Measurements from ENCODE around the gene ZNF808.
"Not testable (repeated sequence)": the region's sequence is repeated elsewhere in the genome, so short reads cannot be mapped to it uniquely, and the experiment has no call there.

ZNF808 gene

GRCh38 chr19:52558732-52559445 lies 31.4 kb downstream of the ZNF808 start:
- not testable (repeated sequence) for H3K27ac ChIP-seq (ENCODE audit: low read length); DNase-seq (ENCODE audit: low read depth, low spot score); H3K27me3 ChIP-seq (ENCODE audit: control insufficient read depth, insufficient read depth, low read length); H3K4me1 ChIP-seq (ENCODE audit: control insufficient read depth, insufficient read depth, low read length); H3K9me3 ChIP-seq (ENCODE audit: control insufficient read depth, insufficient read depth, low read length); H3K4me3 ChIP-seq (ENCODE audit: low read length)
- H3K36me3 ChIP-seq (ENCODE audit: control insufficient read depth, insufficient read depth, low read length) = peaks cover 15% of the 10 kb centered on the region; the same call in 1 of the 2 replicates
- WGBS (ENCODE audit: insufficient coverage, insufficient read length) = no CpG with 5 or more reads among the region's 5 CpGs

DNA sequence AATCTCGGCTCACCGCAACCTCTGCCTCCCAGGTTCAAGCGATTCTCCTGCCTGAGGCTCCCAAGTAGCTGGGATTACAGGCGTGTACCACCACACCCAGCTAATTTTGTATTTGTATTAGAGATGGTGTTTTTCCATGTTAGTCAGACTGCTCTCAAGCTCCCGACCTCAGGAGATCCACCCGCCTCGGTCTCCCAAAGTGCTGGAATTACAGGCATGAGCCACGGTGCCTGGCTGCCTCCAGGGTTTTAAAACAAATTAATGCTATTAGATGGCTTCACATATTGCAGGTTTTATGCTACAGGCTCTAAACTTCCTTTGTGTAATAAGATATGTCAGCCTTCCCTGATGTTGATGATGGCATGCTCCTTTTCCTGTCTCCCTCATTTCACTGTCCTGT lies 34.1 kb downstream of the ZNF808 start:
- H3K27me3 ChIP-seq (ENCODE audit: control insufficient read depth, insufficient read depth, low read length); H3K4me3 ChIP-seq (ENCODE audit: low read length); H3K9me3 ChIP-seq (ENCODE audit: control insufficient read depth, insufficient read depth, low read length); H3K27ac ChIP-seq (ENCODE audit: low read length); H3K36me3 ChIP-seq (ENCODE audit: control insufficient read depth, insufficient read depth, low read length); DNase-seq (ENCODE audit: low read depth, low spot score); H3K4me1 ChIP-seq (ENCODE audit: control insufficient read depth, insufficient read depth, low read length): not testable (repeated sequence)
- WGBS (ENCODE audit: insufficient coverage, insufficient read length) = no CpG with 5 or more reads among the region's 8 CpGs

DNA sequence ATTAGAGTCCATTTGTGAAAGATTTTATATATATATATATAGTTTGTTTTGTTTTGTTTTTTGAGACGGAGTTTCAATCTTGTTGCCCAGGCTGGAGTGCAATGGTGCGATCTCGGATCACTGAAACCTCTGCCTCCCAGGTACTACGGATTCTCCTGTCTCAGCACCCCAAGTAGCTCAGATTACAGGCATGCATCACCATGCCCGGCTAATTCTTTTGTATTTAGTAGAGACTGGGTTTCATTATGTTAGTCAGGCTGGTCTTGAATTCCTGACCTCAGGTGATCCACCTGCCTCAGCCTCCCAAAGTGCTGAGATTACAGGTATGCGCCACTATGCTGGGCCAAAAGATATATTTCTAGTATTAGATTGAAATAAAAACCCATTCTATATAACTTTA lies 38.7 kb downstream of the ZNF808 start:
- no peaks in the 10 kb centered on the region for H3K9me3 ChIP-seq (ENCODE audit: control insufficient read depth, insufficient read depth, low read length)
- H3K36me3 ChIP-seq (ENCODE audit: control insufficient read depth, insufficient read depth, low read length) = no peaks in the 10 kb centered on the region
- H3K27ac ChIP-seq (ENCODE audit: low read length) = no peak overlapping the region
- DNase-seq (ENCODE audit: low read depth, low spot score) = no peak
- no peaks in the 10 kb centered on the region for H3K27me3 ChIP-seq (ENCODE audit: control insufficient read depth, insufficient read depth, low read length)
- WGBS (ENCODE audit: insufficient coverage, insufficient read length) = no CpG with 5 or more reads among the region's 6 CpGs
- H3K4me3 ChIP-seq (ENCODE audit: low read length) = no peak overlapping the region
- H3K4me1 ChIP-seq (ENCODE audit: control insufficient read depth, insufficient read depth, low read length) = peaks cover 5% of the 10 kb centered on the region; the same call in 1 of the 2 replicates

DNA sequence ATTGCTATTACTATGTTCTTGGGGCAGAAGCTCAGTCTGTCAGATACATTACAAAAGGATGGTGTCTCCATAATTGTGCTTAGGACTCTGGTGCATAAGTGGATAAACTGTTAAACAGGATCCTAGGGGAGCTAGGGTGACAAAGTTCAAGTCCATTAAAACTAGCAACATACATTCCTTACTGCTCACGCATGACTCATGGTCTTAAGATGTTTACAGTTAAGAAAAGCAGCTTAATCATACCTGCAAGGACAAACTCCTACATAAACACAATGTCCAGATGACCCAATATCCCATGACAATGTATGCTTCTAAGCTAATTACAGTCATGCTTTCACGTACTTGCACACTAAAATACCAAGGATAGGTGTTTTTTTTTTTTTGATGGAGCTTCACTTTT lies 39.1 kb downstream of the ZNF808 start:
- DNase-seq (ENCODE audit: low read depth, low spot score) = no peak
- Histone ChIP-seq H3K27ac (ENCODE audit: low read length) (no peak overlapping the region), H3K27me3 (ENCODE audit: control insufficient read depth, insufficient read depth, low read length) (no peaks in the 10 kb centered on the region), H3K36me3 (ENCODE audit: control insufficient read depth, insufficient read depth, low read length) (no peaks in the 10 kb centered on the region), H3K9me3 (ENCODE audit: control insufficient read depth, insufficient read depth, low read length) (no peaks in the 10 kb centered on the region), H3K4me3 (ENCODE audit: low read length) (no peak overlapping the region), H3K4me1 (ENCODE audit: control insufficient read depth, insufficient read depth, low read length) (peaks cover 5% of the 10 kb centered on the region; the same call in 1 of the 2 replicates)
- no CpG with 5 or more reads among the region's 2 CpGs for WGBS (ENCODE audit: insufficient coverage, insufficient read length)

DNA sequence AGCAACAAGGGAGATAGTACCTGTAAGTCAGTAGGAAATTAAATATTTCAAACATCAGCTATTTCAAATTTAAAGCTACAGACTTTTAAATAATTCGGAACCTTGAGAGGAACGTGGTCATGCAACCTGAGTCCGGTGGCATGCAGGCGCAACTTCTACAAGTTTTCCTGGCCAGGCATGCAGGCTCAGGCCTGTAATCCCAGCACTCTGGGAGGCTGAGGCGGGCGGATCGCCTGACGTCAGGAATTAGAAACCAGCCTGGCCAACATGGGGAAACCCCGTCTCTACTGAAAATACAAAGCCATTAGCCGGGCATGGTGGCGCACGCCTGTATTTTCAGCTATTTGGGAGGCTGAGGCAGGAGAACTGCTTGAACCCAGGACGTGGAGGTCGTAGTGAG lies 40.5 kb downstream of the ZNF808 start:
- Histone ChIP-seq H3K36me3 (ENCODE audit: control insufficient read depth, insufficient read depth, low read length) (no peaks in the 10 kb centered on the region), H3K9me3 (ENCODE audit: control insufficient read depth, insufficient read depth, low read length) (no peaks in the 10 kb centered on the region), H3K4me3 (ENCODE audit: low read length) (no peak overlapping the region), H3K27me3 (ENCODE audit: control insufficient read depth, insufficient read depth, low read length) (no peaks in the 10 kb centered on the region), H3K4me1 (ENCODE audit: control insufficient read depth, insufficient read depth, low read length) (peaks cover 5% of the 10 kb centered on the region; the same call in 1 of the 2 replicates), H3K27ac (ENCODE audit: low read length) (no peak overlapping the region)
- WGBS (ENCODE audit: insufficient coverage, insufficient read length) = no CpG with 5 or more reads among the region's 14 CpGs
- no peak for DNase-seq (ENCODE audit: low read depth, low spot score)

- DNase-seq (ENCODE audit: low read depth, low spot score); H3K27me3 ChIP-seq (ENCODE audit: control insufficient read depth, insufficient read depth, low read length); H3K9me3 ChIP-seq (ENCODE audit: control insufficient read depth, insufficient read depth, low read length); H3K4me1 ChIP-seq (ENCODE audit: control insufficient read depth, insufficient read depth, low read length); H3K27ac ChIP-seq (ENCODE audit: low read length); H3K36me3 ChIP-seq (ENCODE audit: control insufficient read depth, insufficient read depth, low read length): not testable (repeated sequence)
- peak overlapping the region; percentile 22; the same call in 1 of the 2 replicates for H3K4me3 ChIP-seq (ENCODE audit: low read length)
- no CpG with 5 or more reads among the region's 13 CpGs for WGBS (ENCODE audit: insufficient coverage, insufficient read length)
These were observed 42.2 kb downstream of the ZNF808 start for GRCh38 chr19:52569638-52569999.

- no peaks in the 10 kb centered on the region; the same call in none of the 2 replicates for H3K36me3 ChIP-seq (ENCODE audit: control insufficient read depth, insufficient read depth, low read length)
- DNase-seq (ENCODE audit: low read depth, low spot score) = peak; percentile 73
These were observed 42.8 kb downstream of the ZNF808 start, which contains the start of gene ZNF701 for GRCh38 chr19:52570000-52570861. Gene ZNF701, plus strand, starts transcription at chr19:52570287. Its CDS starts 3,861 bp downstream, at chr19:52574148.

GRCh38 chr19:52584736-52585440 lies 57.4 kb downstream of the ZNF808 start:
- H3K27me3 ChIP-seq (ENCODE audit: control insufficient read depth, insufficient read depth, low read length) = no peaks in the 10 kb centered on the region
- no peak overlapping the region for H3K27ac ChIP-seq (ENCODE audit: low read length)
- DNase-seq (ENCODE audit: low read depth, low spot score) = no peak
- H3K4me1 ChIP-seq (ENCODE audit: control insufficient read depth, insufficient read depth, low read length) = no peaks in the 10 kb centered on the region
- no peak overlapping the region for H3K4me3 ChIP-seq (ENCODE audit: low read length)
- no peaks in the 10 kb centered on the region for H3K9me3 ChIP-seq (ENCODE audit: control insufficient read depth, insufficient read depth, low read length)
- WGBS (ENCODE audit: insufficient coverage, insufficient read length) = no CpG with 5 or more reads among the region's 39 CpGs
- H3K36me3 ChIP-seq (ENCODE audit: control insufficient read depth, insufficient read depth, low read length) = peaks cover 12% of the 10 kb centered on the region; the same call in 1 of the 2 replicates

More at GRCh38 chr19:52570000-52570861, 42.8 kb downstream of the ZNF808 start, which contains the start of gene ZNF701:
- no CpG with 5 or more reads among the region's 57 CpGs for WGBS (ENCODE audit: insufficient coverage, insufficient read length)
- H3K9me3 ChIP-seq (ENCODE audit: control insufficient read depth, insufficient read depth, low read length) = no peaks in the 10 kb centered on the region
- H3K27me3 ChIP-seq (ENCODE audit: control insufficient read depth, insufficient read depth, low read length) = no peaks in the 10 kb centered on the region
- no peak within 1 kb of the TSS for H3K27ac ChIP-seq (ENCODE audit: low read length)
- H3K4me1 ChIP-seq (ENCODE audit: control insufficient read depth, insufficient read depth, low read length) = peaks cover 5% of the 10 kb centered on the region; the same call in 1 of the 2 replicates
- H3K4me3 ChIP-seq (ENCODE audit: low read length) = peak within 1 kb of the TSS; percentile 99

- Histone ChIP-seq H3K27ac (ENCODE audit: low read length) (no peak overlapping the region), H3K27me3 (ENCODE audit: control insufficient read depth, insufficient read depth, low read length) (no peaks in the 10 kb centered on the region), H3K4me1 (ENCODE audit: control insufficient read depth, insufficient read depth, low read length) (no peaks in the 10 kb centered on the region), H3K9me3 (ENCODE audit: control insufficient read depth, insufficient read depth, low read length) (no peaks in the 10 kb centered on the region), H3K36me3 (ENCODE audit: control insufficient read depth, insufficient read depth, low read length) (peaks cover 12% of the 10 kb centered on the region; the same call in 1 of the 2 replicates), H3K4me3 (ENCODE audit: low read length) (no peak overlapping the region)
- WGBS (ENCODE audit: insufficient coverage, insufficient read length) = no CpG with 5 or more reads among the region's 6 CpGs
- DNase-seq (ENCODE audit: low read depth, low spot score) = no peak
These were observed 58.1 kb downstream of the ZNF808 start for GRCh38 chr19:52585604-52586003.

DNA sequence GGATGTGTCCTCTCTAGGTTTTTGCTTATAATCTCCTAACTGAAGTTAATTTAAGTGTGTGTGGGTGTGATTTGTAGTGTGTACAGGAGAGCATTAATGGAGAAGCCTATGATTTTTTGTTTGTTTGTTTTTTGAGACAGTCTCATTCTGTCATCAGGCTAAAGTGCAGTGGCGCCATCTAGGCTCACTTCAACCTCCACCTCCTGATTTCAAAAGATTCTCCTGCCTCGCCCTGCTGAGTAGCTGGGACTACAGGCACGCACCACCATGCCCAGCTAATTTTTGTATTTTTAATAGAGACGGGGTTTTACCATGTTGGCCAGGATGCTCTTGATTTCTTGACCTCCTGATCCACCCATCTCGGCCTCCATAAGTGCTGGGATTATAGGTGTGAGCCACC lies 63.3 kb downstream of the ZNF808 start:
- no peak overlapping the region for H3K4me3 ChIP-seq (ENCODE audit: low read length)
- no CpG with 5 or more reads among the region's 5 CpGs for WGBS (ENCODE audit: insufficient coverage, insufficient read length)
- DNase-seq (ENCODE audit: low read depth, low spot score) = no peak

More for the DNA sequence above, 63.3 kb downstream of the ZNF808 start:
- Histone ChIP-seq H3K9me3 (ENCODE audit: control insufficient read depth, insufficient read depth, low read length) (no peaks in the 10 kb centered on the region), H3K4me1 (ENCODE audit: control insufficient read depth, insufficient read depth, low read length) (no peaks in the 10 kb centered on the region), H3K27me3 (ENCODE audit: control insufficient read depth, insufficient read depth, low read length) (no peaks in the 10 kb centered on the region), H3K27ac (ENCODE audit: low read length) (no peak overlapping the region), H3K36me3 (ENCODE audit: control insufficient read depth, insufficient read depth, low read length) (peaks cover 4% of the 10 kb centered on the region; the same call in 1 of the 2 replicates)

Data from iPS DF 6.9 (cell line).